ENCODE measurements around the gene FAM13C.
"Not testable (repeated sequence)": the region's sequence is repeated elsewhere in the genome, so short reads cannot be mapped to it uniquely, and the experiment has no call there.

FAM13C gene

DNA sequence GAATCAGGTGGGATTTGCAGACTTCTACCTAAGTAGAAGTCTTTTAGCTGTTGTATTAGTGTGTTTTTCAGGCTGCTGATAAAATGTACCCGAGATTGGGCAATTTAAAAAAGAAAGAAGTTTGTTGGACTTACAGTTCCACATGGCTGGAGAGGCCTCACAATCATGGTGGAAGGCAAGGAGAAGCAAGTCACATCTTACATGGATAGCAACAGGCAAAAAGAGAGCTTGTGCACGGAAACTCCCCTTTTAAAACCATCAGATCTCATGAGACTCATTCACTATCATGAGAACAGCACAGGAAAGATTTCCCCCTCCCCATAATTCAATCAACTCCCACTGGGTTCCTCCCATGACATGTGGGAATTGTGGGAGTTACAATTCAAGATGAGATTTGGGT, 123.2 kb downstream of the FAM13C start:
- H3K27me3 Mint-ChIP-seq; H3K4me3 Mint-ChIP-seq; H3K4me1 Mint-ChIP-seq (ENCODE audit: low read depth); H3K27ac Mint-ChIP-seq; H3K36me3 Mint-ChIP-seq (ENCODE audit: low read depth); H3K9me3 Mint-ChIP-seq; intact Hi-C loops (cut with micrococcal nuclease): not testable (repeated sequence)

DNA sequence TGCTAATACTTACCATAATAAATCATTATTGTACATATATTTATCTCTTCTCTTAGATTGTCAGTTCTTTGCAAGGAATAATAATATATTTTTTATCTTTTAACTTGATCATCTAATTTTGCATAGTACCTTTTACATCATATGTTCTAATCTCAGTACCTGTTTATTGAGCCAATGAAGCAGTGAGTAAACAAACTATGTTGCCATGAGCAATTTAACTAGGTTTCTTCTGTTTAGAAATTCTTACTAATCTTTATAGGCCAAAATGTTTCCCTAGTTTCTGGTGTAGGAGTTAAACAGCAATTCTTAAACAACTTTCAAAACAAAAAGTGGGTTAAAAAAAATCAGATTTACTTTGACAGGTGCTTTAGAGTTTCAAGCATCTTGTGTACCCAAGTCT, 124.6 kb downstream of the FAM13C start:
- intact Hi-C loops (cut with micrococcal nuclease), result no loop called here
- Mint-ChIP-seq H3K9me3 (no peaks in the 10 kb centered on the region), H3K36me3 (ENCODE audit: low read depth) (no peaks in the 10 kb centered on the region), H3K4me1 (ENCODE audit: low read depth) (no peaks in the 10 kb centered on the region), H3K27me3 (no peaks in the 10 kb centered on the region), H3K27ac (no peak overlapping the region), H3K4me3 (no peak overlapping the region)

DNA sequence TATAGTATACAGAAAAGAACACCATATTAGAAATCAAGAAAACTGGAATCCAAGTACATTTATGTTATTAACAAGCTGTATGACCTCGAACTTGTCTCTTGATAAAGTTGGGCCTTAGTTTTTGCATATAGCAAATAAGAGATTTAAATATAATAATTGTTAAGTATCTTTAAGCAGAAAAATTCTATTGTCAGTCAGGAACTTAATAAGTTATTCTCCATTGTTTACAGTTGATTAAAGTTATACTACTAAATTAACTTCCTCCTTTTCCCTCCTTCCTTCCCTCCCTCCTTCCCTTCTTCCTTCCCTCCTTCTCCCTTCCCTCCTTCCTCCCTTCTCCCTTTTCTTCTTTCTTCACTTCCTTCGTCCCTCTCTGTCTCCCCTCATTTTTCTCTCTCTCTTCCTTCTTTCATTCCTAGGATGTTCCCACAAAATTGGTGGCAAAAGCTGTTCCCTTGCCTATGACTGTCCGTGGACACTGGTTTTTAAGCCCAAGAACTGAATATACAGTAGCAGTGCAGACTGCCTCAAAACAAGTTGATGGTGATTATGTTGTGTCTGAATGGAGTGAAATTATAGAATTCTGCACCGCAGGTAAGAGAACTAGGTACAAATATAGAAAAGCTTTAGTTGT, 126.2 kb downstream of the FAM13C start:
- Mint-ChIP-seq H3K9me3 (no peaks in the 10 kb centered on the region), H3K27ac (no peak overlapping the region), H3K36me3 (ENCODE audit: low read depth) (no peaks in the 10 kb centered on the region), H3K4me3 (no peak overlapping the region), H3K27me3 (no peaks in the 10 kb centered on the region), H3K4me1 (ENCODE audit: low read depth) (no peaks in the 10 kb centered on the region)
- intact Hi-C loops (cut with micrococcal nuclease), result no loop called here

DNA sequence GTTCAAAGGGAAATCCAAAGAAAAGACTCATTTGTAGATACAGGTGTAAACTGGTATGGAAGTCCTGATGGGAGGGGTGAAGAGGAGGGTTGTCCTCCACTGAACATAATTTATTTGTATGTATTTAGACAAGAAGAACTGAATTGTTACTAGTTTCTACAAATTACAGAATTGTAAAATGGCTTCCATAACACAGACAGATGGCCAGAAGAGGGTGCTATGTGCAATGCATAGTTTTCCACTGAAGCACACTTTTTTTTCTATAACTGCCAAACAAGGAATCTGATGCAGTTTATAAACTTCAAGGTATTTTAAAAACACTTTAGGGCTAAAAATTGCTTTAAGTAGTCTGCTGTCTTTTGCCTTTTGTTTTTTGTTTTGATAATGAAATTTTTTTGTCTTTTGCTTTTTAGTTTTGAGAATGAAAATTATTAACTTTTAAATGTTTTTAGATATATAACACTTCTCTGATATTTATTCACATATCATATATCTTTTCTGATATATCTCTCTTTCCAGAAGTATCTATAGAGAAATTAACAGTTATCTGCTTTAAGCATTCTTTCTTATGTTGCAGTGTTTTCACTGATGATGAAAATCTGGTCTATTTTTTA, 127.4 kb downstream of the FAM13C start:
- no peaks in the 10 kb centered on the region for H3K9me3 Mint-ChIP-seq
- no peak overlapping the region for H3K4me3 Mint-ChIP-seq
- no peaks in the 10 kb centered on the region for H3K36me3 Mint-ChIP-seq (ENCODE audit: low read depth)
- H3K27ac Mint-ChIP-seq, result no peak overlapping the region
- no peaks in the 10 kb centered on the region for H3K27me3 Mint-ChIP-seq
- intact Hi-C loops (cut with micrococcal nuclease), result no loop called here
- no peaks in the 10 kb centered on the region for H3K4me1 Mint-ChIP-seq (ENCODE audit: low read depth)

DNA sequence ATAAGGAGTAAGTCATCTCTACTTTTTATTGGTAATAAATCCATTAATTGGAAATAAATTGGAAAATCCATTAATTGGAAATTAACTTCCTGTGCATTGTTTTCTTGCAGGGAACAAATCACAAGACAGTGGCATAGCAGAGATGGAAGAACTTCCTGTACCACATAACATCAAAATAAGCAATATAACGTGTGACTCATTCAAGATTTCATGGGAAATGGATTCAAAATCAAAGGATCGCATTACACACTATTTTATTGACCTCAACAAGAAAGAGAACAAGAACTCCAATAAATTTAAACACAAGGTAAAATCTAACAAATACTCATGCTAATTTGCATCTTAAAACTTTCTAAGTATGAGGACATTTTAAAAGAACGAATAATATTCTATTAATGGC, 128.2 kb downstream of the FAM13C start:
- no peak overlapping the region for H3K4me3 Mint-ChIP-seq
- intact Hi-C loops (cut with micrococcal nuclease), result no loop called here
- H3K9me3 Mint-ChIP-seq, result no peaks in the 10 kb centered on the region
- H3K36me3 Mint-ChIP-seq (ENCODE audit: low read depth), result no peaks in the 10 kb centered on the region
- H3K27ac Mint-ChIP-seq, result no peak overlapping the region
- no peaks in the 10 kb centered on the region for H3K27me3 Mint-ChIP-seq
- H3K4me1 Mint-ChIP-seq (ENCODE audit: low read depth), result no peaks in the 10 kb centered on the region

DNA sequence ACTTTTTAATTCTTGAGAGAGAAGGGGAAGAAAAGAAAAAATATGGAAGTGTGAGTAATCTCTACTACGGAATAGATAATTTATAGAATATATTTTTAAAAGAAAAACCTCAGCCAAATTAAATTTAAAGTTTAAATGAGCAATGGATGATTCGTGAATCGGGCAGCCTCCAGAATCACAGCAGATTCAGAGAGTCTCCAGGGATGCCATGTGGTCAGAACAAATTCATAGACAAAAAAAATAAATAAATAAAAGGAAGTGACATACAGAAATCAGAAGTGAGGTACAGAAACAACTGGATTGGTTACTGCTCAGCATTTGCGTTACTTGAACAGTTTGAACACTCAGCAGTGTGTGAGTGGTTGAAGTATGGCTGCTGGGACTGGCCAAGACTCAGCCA, 132.9 kb downstream of the FAM13C start:
- Mint-ChIP-seq H3K27ac (no peak overlapping the region), H3K4me3 (no peak overlapping the region), H3K27me3 (no peaks in the 10 kb centered on the region), H3K9me3 (no peaks in the 10 kb centered on the region), H3K4me1 (ENCODE audit: low read depth) (no peaks in the 10 kb centered on the region), H3K36me3 (ENCODE audit: low read depth) (no peaks in the 10 kb centered on the region)
- intact Hi-C loops (cut with micrococcal nuclease), result loop anchor here (10.0 kb wide), 1 partner anchor 445 kb away; no protein-coding TSS in a partner anchor

DNA sequence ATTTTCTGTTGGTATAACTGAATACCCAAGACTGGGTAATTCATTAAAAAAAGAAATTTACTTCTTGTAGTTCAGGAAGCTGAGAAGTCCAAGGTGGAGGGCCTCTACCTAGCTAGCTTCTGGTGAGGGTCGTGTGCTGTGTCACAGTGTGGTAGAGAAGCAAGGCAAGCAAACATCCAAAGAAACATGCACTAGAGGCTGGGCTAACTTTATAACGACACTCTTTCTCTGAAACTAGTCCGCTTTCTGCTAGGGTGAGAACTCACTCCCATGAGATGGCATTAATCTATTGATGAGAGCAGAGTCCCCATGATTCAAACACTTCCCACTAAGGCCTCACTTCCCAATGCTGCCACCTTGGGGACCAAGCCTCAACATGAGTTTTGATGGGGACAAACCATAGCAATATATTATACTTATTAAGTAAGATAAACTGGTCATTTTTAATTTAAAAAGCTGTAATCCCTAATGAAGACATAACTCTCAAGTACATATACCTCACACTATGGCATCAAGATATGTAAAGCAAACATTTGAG, 135.1 kb downstream of the FAM13C start:
- intact Hi-C loops (cut with micrococcal nuclease), result loop anchor here (10.0 kb wide), 1 partner anchor 442 kb away; no protein-coding TSS in a partner anchor
- Mint-ChIP-seq H3K27ac (no peak overlapping the region), H3K27me3 (no peaks in the 10 kb centered on the region), H3K4me1 (ENCODE audit: low read depth) (no peaks in the 10 kb centered on the region), H3K9me3 (no peaks in the 10 kb centered on the region), H3K36me3 (ENCODE audit: low read depth) (no peaks in the 10 kb centered on the region), H3K4me3 (no peak overlapping the region)

DNA sequence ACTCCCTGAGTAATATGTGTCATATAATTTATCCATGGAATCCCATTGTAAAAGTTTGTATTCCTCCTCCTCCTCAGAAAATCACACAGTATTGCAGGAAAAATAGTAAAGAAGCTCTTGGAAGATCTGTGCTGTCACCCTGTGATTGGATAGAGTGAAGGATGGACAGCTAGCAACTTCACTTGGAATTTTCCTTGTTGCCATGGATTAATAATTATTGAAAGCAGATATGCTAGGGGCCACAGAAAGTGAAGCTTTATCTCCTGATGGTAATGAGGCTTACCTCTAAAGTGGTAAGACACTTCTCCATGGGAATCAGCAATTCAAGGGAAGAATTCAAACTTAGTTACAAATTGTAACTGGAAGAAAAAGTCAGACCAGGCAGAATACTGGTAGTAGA, 137.1 kb downstream of the FAM13C start:
- no peaks in the 10 kb centered on the region for H3K36me3 Mint-ChIP-seq (ENCODE audit: low read depth)
- H3K27ac Mint-ChIP-seq, result no peak overlapping the region
- no peaks in the 10 kb centered on the region for H3K27me3 Mint-ChIP-seq
- H3K4me3 Mint-ChIP-seq, result no peak overlapping the region
- no peaks in the 10 kb centered on the region for H3K9me3 Mint-ChIP-seq
- no peaks in the 10 kb centered on the region for H3K4me1 Mint-ChIP-seq (ENCODE audit: low read depth)
- intact Hi-C loops (cut with micrococcal nuclease), result loop anchor here (10.0 kb wide), 1 partner anchor 440 kb away; no protein-coding TSS in a partner anchor

DNA sequence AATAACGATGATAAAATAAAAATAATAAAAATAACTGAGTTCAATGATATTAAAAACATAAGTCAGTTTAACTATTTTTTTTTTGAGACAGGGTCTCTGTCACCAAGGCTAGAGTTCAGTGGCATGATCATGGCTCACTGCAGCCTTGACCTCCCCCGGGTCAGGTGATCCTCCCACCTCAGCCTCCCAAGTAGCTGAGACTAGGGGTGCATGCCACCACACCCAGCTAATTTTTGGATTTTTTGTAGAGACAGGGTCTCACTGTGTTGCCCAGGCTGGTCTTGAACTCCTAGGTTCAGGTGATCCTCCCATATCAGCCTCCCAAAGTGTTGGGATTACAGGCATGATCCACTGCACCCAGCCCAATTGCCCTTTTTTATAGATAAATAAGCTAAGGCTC, 138.8 kb downstream of the FAM13C start:
- intact Hi-C loops (cut with micrococcal nuclease), result loop anchor here (10.0 kb wide), 1 partner anchor 439 kb away; no protein-coding TSS in a partner anchor
- H3K27me3 Mint-ChIP-seq; H3K4me3 Mint-ChIP-seq; H3K36me3 Mint-ChIP-seq (ENCODE audit: low read depth); H3K9me3 Mint-ChIP-seq; H3K27ac Mint-ChIP-seq; H3K4me1 Mint-ChIP-seq (ENCODE audit: low read depth): not testable (repeated sequence)

DNA sequence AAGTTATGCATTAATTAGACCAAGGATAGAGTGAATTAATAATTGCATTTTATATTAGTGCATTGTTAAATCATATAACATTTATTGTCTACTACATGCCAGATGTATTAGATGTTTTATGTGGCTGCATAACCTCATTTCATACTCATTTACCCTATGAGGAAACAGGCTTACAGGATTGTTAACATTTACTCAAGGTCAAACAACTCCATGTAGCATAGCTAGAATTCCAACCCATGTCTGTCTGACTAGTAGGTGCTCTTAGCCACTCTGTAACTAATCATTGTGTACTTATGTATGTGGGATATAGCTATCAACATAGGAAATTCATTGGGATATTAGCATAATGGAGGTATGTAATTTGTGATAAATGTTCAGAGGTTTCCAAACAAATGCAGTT, 139.6 kb downstream of the FAM13C start:
- intact Hi-C loops (cut with micrococcal nuclease), result loop anchor here (10.0 kb wide), 1 partner anchor 438 kb away; no protein-coding TSS in a partner anchor
- H3K4me3 Mint-ChIP-seq, result no peak overlapping the region
- H3K27me3 Mint-ChIP-seq, result no peaks in the 10 kb centered on the region
- H3K36me3 Mint-ChIP-seq (ENCODE audit: low read depth), result no peaks in the 10 kb centered on the region
- no peaks in the 10 kb centered on the region for H3K4me1 Mint-ChIP-seq (ENCODE audit: low read depth)
- no peak overlapping the region for H3K27ac Mint-ChIP-seq
- H3K9me3 Mint-ChIP-seq, result no peaks in the 10 kb centered on the region

DNA sequence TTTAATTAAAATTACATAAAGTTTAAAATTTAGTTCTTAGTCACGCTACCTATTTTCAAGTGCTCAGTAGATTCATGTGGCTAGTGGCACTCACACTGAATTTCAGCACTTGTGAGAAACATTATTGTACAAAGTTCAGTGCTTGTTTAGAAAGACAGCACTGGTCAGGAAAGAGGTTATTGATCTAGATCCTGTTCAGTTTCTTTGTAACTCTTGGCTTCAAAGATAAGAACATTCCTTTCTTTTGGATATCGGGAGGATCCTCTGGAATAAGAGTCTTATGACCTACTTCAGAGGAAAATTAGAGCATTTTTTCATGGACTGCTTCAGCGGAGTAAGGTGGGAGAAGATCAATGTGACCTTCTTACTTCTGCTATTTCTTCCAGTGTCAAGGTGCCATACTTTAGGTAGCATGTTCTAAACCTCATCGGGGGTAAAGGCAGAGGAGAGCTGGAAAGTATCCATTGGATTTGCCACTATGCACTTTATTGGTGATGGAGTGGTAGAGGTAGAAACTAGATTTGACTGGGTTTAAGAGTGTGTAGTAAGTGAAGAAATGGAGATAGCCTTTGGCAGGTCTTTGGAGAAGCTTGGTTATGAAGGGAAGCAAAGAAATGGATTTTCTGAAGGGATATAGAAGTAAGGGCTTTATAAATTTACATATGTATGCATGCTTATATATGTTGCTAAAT, 146.0 kb downstream of the FAM13C start:
- H3K9me3 Mint-ChIP-seq, result no peaks in the 10 kb centered on the region
- H3K36me3 Mint-ChIP-seq (ENCODE audit: low read depth), result no peaks in the 10 kb centered on the region
- no peak overlapping the region for H3K4me3 Mint-ChIP-seq
- no peaks in the 10 kb centered on the region for H3K4me1 Mint-ChIP-seq (ENCODE audit: low read depth)
- no peaks in the 10 kb centered on the region for H3K27me3 Mint-ChIP-seq
- H3K27ac Mint-ChIP-seq, result no peak overlapping the region
- intact Hi-C loops (cut with micrococcal nuclease), result no loop called here

DNA sequence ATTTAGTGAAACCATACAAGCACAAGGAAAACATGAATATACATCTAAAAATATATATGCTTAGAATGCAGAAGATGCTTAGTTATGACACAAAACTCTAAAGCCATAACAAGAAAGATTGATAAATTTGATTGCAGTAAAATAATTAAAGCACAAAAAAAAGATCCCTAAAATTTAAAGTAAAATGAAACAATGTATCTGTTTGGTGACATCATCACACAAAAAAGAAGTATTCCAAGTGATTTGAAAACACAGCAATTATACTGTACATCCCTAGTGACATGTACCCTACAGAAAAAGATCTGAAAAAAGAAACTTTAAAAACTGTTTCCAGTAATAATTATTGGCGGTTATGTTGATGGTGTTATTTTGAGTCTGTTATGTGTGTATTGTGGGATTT, 148.2 kb downstream of the FAM13C start:
- H3K27me3 Mint-ChIP-seq, result no peaks in the 10 kb centered on the region

DNA sequence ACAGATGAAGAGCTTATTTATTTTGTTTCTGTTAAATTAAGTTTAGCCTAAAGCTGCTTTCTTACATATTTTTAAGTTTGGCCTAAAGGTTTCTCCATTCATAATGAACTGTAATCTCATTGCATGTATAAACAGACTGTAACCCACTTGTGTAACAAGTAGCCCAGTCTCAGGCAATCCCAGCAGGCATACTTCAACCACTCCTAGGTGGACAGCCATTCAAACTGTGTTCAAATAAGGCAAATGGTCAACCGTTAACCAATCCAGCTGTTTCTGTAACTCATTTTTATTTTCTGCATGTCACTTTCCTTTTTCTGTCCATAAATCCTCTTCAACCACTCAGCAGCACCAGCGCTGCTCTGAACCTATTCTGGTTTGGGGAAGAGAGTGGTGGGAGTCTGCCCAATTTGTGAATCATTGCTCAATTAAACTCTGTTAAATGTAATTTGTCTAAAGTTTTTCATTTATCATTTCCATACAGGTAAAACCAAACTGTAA, 150.0 kb downstream of the FAM13C start:
- H3K4me1 Mint-ChIP-seq (ENCODE audit: low read depth), result no peaks in the 10 kb centered on the region
- no peaks in the 10 kb centered on the region for H3K27me3 Mint-ChIP-seq
- peaks cover 11% of the 10 kb centered on the region for H3K9me3 Mint-ChIP-seq
- intact Hi-C loops (cut with micrococcal nuclease), result no loop called here
- H3K27ac Mint-ChIP-seq, result no peak overlapping the region
- H3K4me3 Mint-ChIP-seq, result no peak overlapping the region
- no peaks in the 10 kb centered on the region for H3K36me3 Mint-ChIP-seq (ENCODE audit: low read depth)

More for the DNA sequence above, 148.2 kb downstream of the FAM13C start:
- no peaks in the 10 kb centered on the region for H3K36me3 Mint-ChIP-seq (ENCODE audit: low read depth)
- intact Hi-C loops (cut with micrococcal nuclease), result no loop called here
- no peak overlapping the region for H3K4me3 Mint-ChIP-seq
- no peak overlapping the region for H3K27ac Mint-ChIP-seq
- H3K9me3 Mint-ChIP-seq, result no peaks in the 10 kb centered on the region
- H3K4me1 Mint-ChIP-seq (ENCODE audit: low read depth), result no peaks in the 10 kb centered on the region

DNA sequence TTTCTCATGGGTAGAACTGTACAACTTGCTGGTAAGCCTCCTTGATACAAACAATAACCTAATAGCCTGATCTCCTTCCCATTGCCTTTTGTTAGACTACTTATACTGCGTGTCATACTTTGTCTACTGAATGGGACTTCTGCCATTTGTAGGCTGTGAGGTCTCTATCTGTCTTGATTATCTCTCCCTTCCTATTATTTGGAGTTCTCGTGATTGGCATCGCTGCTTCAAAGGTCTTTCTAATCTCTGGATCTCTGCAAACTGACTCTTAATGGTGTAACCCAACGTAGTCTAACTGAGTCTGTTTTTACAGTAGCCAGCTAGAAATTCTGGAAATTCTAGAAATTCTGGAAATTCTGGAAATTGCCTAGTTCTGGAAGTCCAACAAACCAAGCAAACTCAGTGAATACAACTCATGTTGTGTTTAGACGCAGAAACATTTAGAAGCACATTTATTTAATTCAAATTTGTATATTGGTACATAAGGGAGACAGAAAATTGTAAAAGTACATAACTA, 156.1 kb downstream of the FAM13C start:
- peaks cover 30% of the 10 kb centered on the region for H3K9me3 Mint-ChIP-seq
- H3K4me1 Mint-ChIP-seq (ENCODE audit: low read depth), result no peaks in the 10 kb centered on the region
- no peaks in the 10 kb centered on the region for H3K27me3 Mint-ChIP-seq
- H3K36me3 Mint-ChIP-seq (ENCODE audit: low read depth), result no peaks in the 10 kb centered on the region
- H3K4me3 Mint-ChIP-seq, result no peak overlapping the region
- no peak overlapping the region for H3K27ac Mint-ChIP-seq
- intact Hi-C loops (cut with micrococcal nuclease), result no loop called here
